Adrenal gland (tissue), 12 donors: ENCODE data around the gene CDC42EP4. TPM values are rescaled to one million over a fixed set of nuclear protein-coding genes. Genes with fewer than 3 reads are reported as not detected.
A peak's percentile ranks its signal among the peaks of the same experiment; 100 is the strongest.

Source experiments
- DNase-seq, 7 donors: peaks; one replicate each; pipeline ENCODE4 v3.0.0-alpha.2; 2019 to 2020
- H3K27ac ChIP-seq, 5 donors: fragments of 200-600 bp; sonication (generic) in 4 of 5; 1 replicate in 3 of 5; 2 replicates in 2 of 5; pipeline versions ENCODE4 v1.5.1 to v1.8.0; 2016 to 2020; ENCODE audit warnings: mild to moderate bottlenecking in 1 of 5
- H3K27me3 ChIP-seq: fragments of 200-600 bp; 2 replicates; pipeline ENCODE4 v1.8.0; 2021
- H3K36me3 ChIP-seq, 2 donors: fragments of 200-600 bp; replicated peaks in 1 of 2; 1 replicate in 1 of 2; 2 replicates in 1 of 2; pipeline versions ENCODE4 v1.5.1 to v1.8.0; 2018 to 2022
- H3K4me1 ChIP-seq, 2 donors: fragments of 200-600 bp; replicated peaks in 1 of 2; 1 replicate in 1 of 2; 2 replicates in 1 of 2; pipeline versions ENCODE4 v1.5.1 to v1.8.0; 2018 to 2021
- H3K4me3 ChIP-seq, 4 donors: fragments of 200-600 bp; sonication (generic) in 3 of 4; one replicate each; pipeline ENCODE4 v1.5.1; 2016 to 2018
- H3K9me3 ChIP-seq, 3 donors: fragments of 200-600 bp; sonication (generic) in 1 of 3; replicated peaks in 1 of 3; 1 replicate in 2 of 3; 2 replicates in 1 of 3; pipeline versions ENCODE4 v1.5.1 to v1.8.0; 2016 to 2021
- CTCF ChIP-seq, 6 experiments: fragments of 450-650 bp in 4 of 6; fragments of 200-600 bp in 2 of 6; sonication (generic) in 1 of 6; IDR thresholded peaks; 1 replicate in 5 of 6; 2 replicates in 1 of 6; pipeline versions ENCODE4 v1.5.1 to v1.8.0; 2016 to 2021; ENCODE audit warnings: antibody characterized with exemption in 6 of 6, mild to moderate bottlenecking in 2 of 6, moderate library complexity in 1 of 6
- POLR2A ChIP-seq, 2 donors: fragments of 450-650 bp; IDR thresholded peaks; one replicate each; pipeline ENCODE4 v1.6.1; 2017; ENCODE audit warnings: antibody characterized with exemption in 2 of 2, mild to moderate bottlenecking in 2 of 2, moderate library complexity in 1 of 2
- WGBS, 4 donors: extraction: QIAGEN DNeasy Blood & Tissue Kit in 2 of 4; methylation state at CpG; one replicate each; pipeline versions ENCODE4 v1.1.5 to v1.1.7; 2013 to 2017; 5-methylcytosine and 5-hydroxymethylcytosine counted together
- intact Hi-C, 2 donors: fragments of 100-400 bp; cut with DNase I; formaldehyde crosslinking; loops; one replicate each; pipeline versions ENCODE4 v1.14.1 to v1.15.0; 2022 to 2023
- polyA plus RNA-seq, 3 donors: library from polyadenylated mRNA; stranded (reverse); fragments of 200-250 nt in 2 of 3; fragments of 350-450 nt in 1 of 3; fragmentation: Illumina TruSeq in 1 of 3; extraction: RNeasy Lipid Tissue Mini Kit (QIAGEN cat#74804) in 1 of 3; gene quantifications; one replicate each; pipeline ENCODE4 v1.2.3, GENCODE V29; 2013 to 2014
- total RNA-seq, 9 donors: library from RNA; depleted of rRNA in 4 of 9; stranded (reverse); fragments of >200 nt in 4 of 9; fragments of 120-200 nt in 1 of 9; fragmentation: NEBNext Ultra II Directional in 1 of 9; extraction: Animal tissue kit (Norgen Biotek cat#: 25700) in 1 of 9; gene quantifications; one replicate each; pipeline versions ENCODE4 v1.1.0 to v1.2.4, GENCODE V29; 2013 to 2023
- donor health status: healthy with polysubstance abuse.
- donor health status: Bipolar disorder and iron deficiency.
- donor health status: DM: yes; HTN: yes; CAD: no.
- donor health status: DM: no; HTN: no; CAD: no.
- donor health status: DM: no; HTN: no; CAD: no.
- donor health status: DM: yes; HTN: yes; CAD: no.

CDC42EP4 gene
- total and polyA plus RNA-seq, 12 donors = 24.4 to 172 (median 96.5) TPM

- Histone ChIP-seq H3K36me3 (peaks cover 0 to 26% of the 10 kb centered on the region in 2 donors), H3K27me3 (no peaks in the 10 kb centered on the region), H3K4me3 (no peak overlapping the region), H3K27ac (no peak overlapping the region), H3K4me1 (no peaks in the 10 kb centered on the region), H3K9me3 (no peaks in the 10 kb centered on the region)
- intact Hi-C loops = loop anchor here in 1 of 2 donors (10.0 kb wide), 1 partner anchor 684 kb away; no protein-coding TSS in a partner anchor
- TF ChIP-seq POLR2A (IDR thresholded peaks at IDR 0.05) (no peak), CTCF (IDR thresholded peaks at IDR 0.05) (no peak)
- no peak for DNase-seq
- WGBS, 4 donors = 85 to 89% (median 87%) methylated on average over 10 of the region's 10 CpGs
These were observed 63.3 kb downstream of the CDC42EP4 start for GRCh38 chr17:73248532-73248931.

- intact Hi-C loops = loop anchor here in 1 of 2 donors (10.0 kb wide), 1 partner anchor 683 kb away; no protein-coding TSS in a partner anchor
- TF ChIP-seq CTCF (IDR thresholded peaks at IDR 0.05) (peak in 1 of 6 experiments; percentile 28), POLR2A (IDR thresholded peaks at IDR 0.05) (no peak)
- no peaks in the 10 kb centered on the region for H3K9me3 ChIP-seq
- H3K4me3 ChIP-seq = no peak overlapping the region
- H3K4me1 ChIP-seq = no peaks in the 10 kb centered on the region
- H3K36me3 ChIP-seq = peaks cover 0 to 33% of the 10 kb centered on the region in 2 donors
- H3K27me3 ChIP-seq = no peaks in the 10 kb centered on the region
- no peak for DNase-seq
- WGBS, 4 donors = 88 to 94% (median 90%) methylated on average over 2 of the region's 2 CpGs
- H3K27ac ChIP-seq = no peak overlapping the region
These were observed 64.1 kb downstream of the CDC42EP4 start for GRCh38 chr17:73247726-73248125.

GRCh38 chr17:73240561-73240960, 71.2 kb downstream of the CDC42EP4 start:
- Histone ChIP-seq H3K27ac (no peak overlapping the region), H3K27me3 (no peaks in the 10 kb centered on the region), H3K4me3 (no peak overlapping the region), H3K9me3 (no peaks in the 10 kb centered on the region), H3K4me1 (peaks cover 9 to 18% of the 10 kb centered on the region in 2 donors), H3K36me3 (peaks cover 0 to 46% of the 10 kb centered on the region in 2 donors)
- WGBS, 4 donors = 22 to 30% (median 27%) methylated on average over 2 of the region's 2 CpGs
- peak in 5 of 7 donors; percentile 44 to 52 (median 51) for DNase-seq
- intact Hi-C loops = loop anchor here in 1 of 2 donors (10.0 kb wide), 1 partner anchor 676 kb away; no protein-coding TSS in a partner anchor
- TF ChIP-seq POLR2A (IDR thresholded peaks at IDR 0.05) (no peak), CTCF (IDR thresholded peaks at IDR 0.05) (no peak)

- peaks cover 0 to 23% of the 10 kb centered on the region in 2 donors for H3K36me3 ChIP-seq
- H3K27me3 ChIP-seq = no peaks in the 10 kb centered on the region
- no peak overlapping the region for H3K4me3 ChIP-seq
- no peak for DNase-seq
- no peak overlapping the region for H3K27ac ChIP-seq
- WGBS, 4 donors = 70 to 77% (median 74%) methylated on average over 6 of the region's 6 CpGs
- intact Hi-C loops = loop anchor here in 1 of 2 donors (5.0 kb wide), 1 partner anchor 510 kb away; no protein-coding TSS in a partner anchor
- no peaks in the 10 kb centered on the region for H3K9me3 ChIP-seq
- TF ChIP-seq CTCF (IDR thresholded peaks at IDR 0.05) (no peak), POLR2A (IDR thresholded peaks at IDR 0.05) (no peak)
- peaks cover 9 to 31% of the 10 kb centered on the region in 2 donors for H3K4me1 ChIP-seq
These were observed 74.1 kb downstream of the CDC42EP4 start for GRCh38 chr17:73237714-73238113.
